Erythroblast (primary cell): ENCODE measurements around the gene CYP1A2.

ENCODE experiments used
- GATA1 ChIP-seq: IDR thresholded peaks from 2 replicates; pipeline ENCODE4 v1.6.1; 2011; ENCODE audit warnings: low read depth, mild to moderate bottlenecking, control low read depth, low read length, moderate library complexity
- POLR2A ChIP-seq: IDR thresholded peaks from 2 replicates; pipeline ENCODE4 v1.6.1; 2011; ENCODE audit warnings: mild to moderate bottlenecking, low read length

GRCh38 chr15:74775894-74776293 lies 27.2 kb downstream of the CYP1A2 start:
- TF ChIP-seq POLR2A (no peak), GATA1 (no peak)
